IMR-90 (cell line): ENCODE results near the gene ALOX12. TPM values are rescaled to one million over a fixed set of nuclear protein-coding genes. Genes with fewer than 3 reads are reported as not detected.

Experiments
- ATAC-seq: fragments of 200-7000 bp; cut with Tn5 transposase; 2 replicates; pipeline ENCODE4 v1.9.1; 2020; ENCODE audit warnings: low read depth, mild to moderate bottlenecking, moderate library complexity
- BruUV-seq: library from RNA; stranded (reverse); fragments of 400-500 nt; replicated peaks from 2 replicates; lab custom pipeline; 2021; lab: Mats Ljungman, UMichigan
- CTCF ChIA-PET: fragments of 300-600 bp; formaldehyde crosslinking; extraction: SDS; loops from one replicate; lab custom pipeline; 2021; ENCODE audit warnings: antibody characterized with exemption; lab: Yijun Ruan, JAX
- POLR2A ChIA-PET: fragments of 300-600 bp; sonication (Branson Sonifier 250); formaldehyde crosslinking; loops from one replicate; lab custom pipeline; 2022; ENCODE audit warnings: antibody characterized with exemption; ENCODE audit not compliant: unreplicated experiment; lab: Charles Lee
- DNase-seq: peaks from one replicate; pipeline ENCODE4 v3.0.0; 2013
- H2AFZ ChIP-seq: replicated peaks from 2 replicates; pipeline ENCODE3; 2013; ENCODE audit warnings: low read length, mild to moderate bottlenecking; ENCODE audit not compliant: poor library complexity
- H2AK5ac ChIP-seq: 2 replicates; pipeline ENCODE4 v1.6.1; 2013; ENCODE audit warnings: low read depth, low read length, inconsistent platforms
- H2AK9ac ChIP-seq: replicated peaks from 2 replicates; pipeline ENCODE3; 2013; ENCODE audit warnings: mild to moderate bottlenecking, low read depth, low read length, moderate library complexity; ENCODE audit not compliant: poor library complexity
- H2BK120ac ChIP-seq: 2 replicates; pipeline ENCODE4 v1.6.1; 2013; ENCODE audit warnings: low read depth, low read length, inconsistent platforms
- H2BK15ac ChIP-seq: 3 replicates; pipeline ENCODE4 v1.6.1; 2013; ENCODE audit warnings: low read depth, low read length, inconsistent platforms
- H2BK20ac ChIP-seq: 2 replicates; pipeline ENCODE4 v1.6.1; 2013; ENCODE audit warnings: low read depth, mild to moderate bottlenecking, inconsistent platforms, low read length, moderate library complexity
- H2BK5ac ChIP-seq: 2 replicates; pipeline ENCODE4 v1.6.1; 2013; ENCODE audit warnings: mild to moderate bottlenecking, low read depth, low read length, inconsistent platforms; ENCODE audit not compliant: poor library complexity, severe bottlenecking
- H3K14ac ChIP-seq: replicated peaks from 2 replicates; pipeline ENCODE4 v1.6.1; 2013; ENCODE audit warnings: low read depth, low read length, inconsistent platforms
- H3K18ac ChIP-seq: 2 replicates; pipeline ENCODE4 v1.6.1; 2013; ENCODE audit warnings: low read depth, low read length, control low read depth
- H3K23ac ChIP-seq: 2 replicates; pipeline ENCODE4 v1.6.1; 2013; ENCODE audit warnings: low read depth, low read length, inconsistent platforms
- H3K27ac ChIP-seq: 2 replicates; pipeline ENCODE4 v1.5.1; 2013; ENCODE audit warnings: mild to moderate bottlenecking, control low read depth, low read length; ENCODE audit not compliant: insufficient read depth
- H3K27me3 ChIP-seq: 2 replicates; pipeline ENCODE4 v1.6.1; 2013; ENCODE audit warnings: low read length; ENCODE audit not compliant: control insufficient read depth, insufficient read depth
- H3K36me3 ChIP-seq: 2 replicates; pipeline ENCODE4 v1.6.1; 2013; ENCODE audit warnings: low read length, mixed read lengths; ENCODE audit not compliant: control insufficient read depth, insufficient read depth
- H3K4ac ChIP-seq: 2 replicates; pipeline ENCODE4 v1.6.1; 2013; ENCODE audit warnings: low read depth, low read length, inconsistent platforms
- H3K4me1 ChIP-seq: 2 replicates; pipeline ENCODE4 v1.6.1; 2013; ENCODE audit warnings: low read length, mixed read lengths; ENCODE audit not compliant: control insufficient read depth, insufficient read depth
- H3K4me2 ChIP-seq: 2 replicates; pipeline ENCODE4 v1.6.1; 2013; ENCODE audit warnings: low read depth, mild to moderate bottlenecking, control low read depth, low read length, moderate library complexity
- H3K4me3 ChIP-seq: 2 replicates; pipeline ENCODE4 v1.5.1; 2013; ENCODE audit warnings: low read depth, mild to moderate bottlenecking, control low read depth, low read length, moderate library complexity; ENCODE audit not compliant: insufficient read depth
- H3K56ac ChIP-seq: 2 replicates; pipeline ENCODE4 v1.6.1; 2013; ENCODE audit warnings: low read length, inconsistent platforms; ENCODE audit not compliant: insufficient read depth; ENCODE audit errors: extremely low read depth
- H3K79me1 ChIP-seq, 2 experiments: 2 replicates each; pipeline ENCODE4 v1.6.1; 2013; ENCODE audit warnings: low read length in 2 of 2, inconsistent platforms in 1 of 2, low read depth in 1 of 2
- H3K9ac ChIP-seq: 2 replicates; pipeline ENCODE4 v1.6.1; 2013; ENCODE audit warnings: low read depth, low read length, control low read depth
- H3K9me1 ChIP-seq: 2 replicates; pipeline ENCODE4 v1.6.1; 2013; ENCODE audit warnings: low read length, inconsistent platforms; ENCODE audit not compliant: insufficient read depth
- H3K9me3 ChIP-seq: 2 replicates; pipeline ENCODE4 v1.6.1; 2013; ENCODE audit warnings: low read length; ENCODE audit not compliant: control insufficient read depth, insufficient read depth
- H4K20me1 ChIP-seq: 2 replicates; pipeline ENCODE4 v1.6.1; 2013; ENCODE audit warnings: low read length, inconsistent platforms; ENCODE audit not compliant: insufficient read depth
- H4K5ac ChIP-seq: 2 replicates; pipeline ENCODE4 v1.6.1; 2013; ENCODE audit warnings: mild to moderate bottlenecking, low read depth, low read length, control low read depth
- H4K8ac ChIP-seq, 2 experiments: 2 replicates each; pipeline ENCODE4 v1.6.1; 2013; ENCODE audit warnings: low read depth in 2 of 2, low read length in 2 of 2, control low read depth in 1 of 2, inconsistent platforms in 1 of 2
- H4K91ac ChIP-seq: 2 replicates; pipeline ENCODE4 v1.6.1; 2013; ENCODE audit warnings: low read depth, low read length, inconsistent platforms; ENCODE audit not compliant: insufficient read depth
- CHD1 ChIP-seq: IDR thresholded peaks from 2 replicates; pipeline ENCODE4 v1.6.1; 2012; ENCODE audit warnings: low read depth, low read length, improper control_type of control experiment
- CTCF ChIP-seq: conservative IDR thresholded peaks from 2 replicates; pipeline ENCODE4 v1.5.1; 2012; ENCODE audit warnings: mild to moderate bottlenecking, low read depth, low read length, improper control_type of control experiment
- MAFK ChIP-seq: IDR thresholded peaks from 2 replicates; pipeline ENCODE4 v1.6.1; 2012; ENCODE audit warnings: low read depth, low read length, improper control_type of control experiment
- MXI1 ChIP-seq: IDR thresholded peaks from 2 replicates; pipeline ENCODE4 v1.6.1; 2012; ENCODE audit warnings: low read depth, mild to moderate bottlenecking, low read length, moderate library complexity, borderline replicate concordance
- RAD21 ChIP-seq: IDR thresholded peaks from 2 replicates; pipeline ENCODE4 v1.6.1; 2012; ENCODE audit warnings: low read length, improper control_type of control experiment
- SMC3 ChIP-seq: fragments of 150-350 bp; IDR thresholded peaks from 2 replicates; pipeline ENCODE4 v1.6.1; 2016; ENCODE audit warnings: low read depth, mild to moderate bottlenecking, antibody characterized with exemption, low read length, moderate library complexity
- WGBS, 2 experiments: methylation state at CpG; one replicate each; pipeline versions ENCODE4 v1.1.5 to v1.1.7; 2013; ENCODE audit warnings: missing lambda C conversion rate in 2 of 2; ENCODE audit not compliant: insufficient read length in 1 of 2; ENCODE audit errors: extremely low coverage in 2 of 2; 5-methylcytosine and 5-hydroxymethylcytosine counted together
- dilution Hi-C: fragments of 300-500 bp; cut with HindIII; formaldehyde crosslinking; loops from one replicate; pipeline ENCODE4 v1.14.3; 2018; ENCODE audit warnings: low sequenced_read_pairs; ENCODE audit not compliant: unreplicated experiment
- in situ Hi-C: fragments of 300-500 bp; cut with MboI; formaldehyde crosslinking; loops from 3 replicates; pipeline ENCODE4 v1.14.3; 2019; ENCODE audit warnings: low sequenced_read_pairs, inconsistent platforms, mixed read lengths
- intact Hi-C: fragments of 100-400 bp; cut with micrococcal nuclease; formaldehyde crosslinking; loops from 2 replicates; pipeline ENCODE4 v1.10.0; 2022
- polyA plus RNA-seq, 3 experiments: library from polyadenylated mRNA; depleted of rRNA; stranded (reverse); fragments of >200 nt; gene quantifications; 2 replicates each; pipeline ENCODE4 v1.2.3, GENCODE V29; 2012; ENCODE audit warnings: low replicate concordance in 1 of 3
- total RNA-seq: library from RNA; depleted of rRNA; stranded (reverse); fragments of >200 nt; gene quantifications from 2 replicates; pipeline ENCODE4 v1.2.3, GENCODE V29; 2012

ALOX12 gene
- total and polyA plus RNA-seq, 2 of the 4 experiments (the other 2 are of a cell fraction), result 0.03 TPM; not detected in 1

- TF ChIP-seq MAFK, result no peak
- peak; percentile 68 for TF ChIP-seq CTCF
- no peak for TF ChIP-seq CHD1
- peak; percentile 63 for TF ChIP-seq SMC3
- no peak for TF ChIP-seq MXI1
- peak; percentile 70 for TF ChIP-seq RAD21
- H3K9me3 ChIP-seq, result no peaks in the 10 kb centered on the region
- H3K9ac ChIP-seq, result peak overlapping the region; percentile 27; the same call in 1 of the 2 replicates
- H3K4ac ChIP-seq, result no peak overlapping the region
- H3K18ac ChIP-seq, result no peak overlapping the region
- H3K23ac ChIP-seq, result no peak overlapping the region
- POLR2A ChIA-PET, result no interaction called here
- ATAC-seq, result peak; percentile 89
- no peaks in the 10 kb centered on the region for H3K9me1 ChIP-seq
- H4K91ac ChIP-seq, result no peak overlapping the region
- CTCF ChIA-PET, result interaction anchor here (0.5 to 3.0 kb wide), 10 partner anchors 8 to 391 kb away, joined by 3 to 18 read pairs (median 4); partner anchors contain the start of gene ALOX12
- no CpG with 5 or more reads among the region's 2 CpGs for WGBS, 2 experiments
- H2BK5ac ChIP-seq, result no peak overlapping the region
- H3K14ac ChIP-seq, result no peak overlapping the region
- H2AK9ac ChIP-seq, result no peak overlapping the region
- H3K79me1 ChIP-seq, result peaks cover 10 to 56% of the 10 kb centered on the region in 2 experiments
- no peak overlapping the region for H2BK20ac ChIP-seq
- H2AFZ ChIP-seq, result no peak overlapping the region
- no peak overlapping the region for H2BK15ac ChIP-seq
- H3K27ac ChIP-seq, result no peak overlapping the region
- no peaks in the 10 kb centered on the region; the same call in 1 of the 2 replicates for H3K4me1 ChIP-seq
- no peak overlapping the region for H3K56ac ChIP-seq
- in situ Hi-C loops (loop anchor here (5.0 kb wide), 1 partner anchor 92 kb away; no protein-coding TSS in a partner anchor), intact Hi-C loops (loop anchor here (1.0 kb wide), 1 partner anchor 90 kb away; no protein-coding TSS in a partner anchor), dilution Hi-C loops (no loop called here)
- H2AK5ac ChIP-seq, result no peak overlapping the region
- H4K8ac ChIP-seq, result no peak overlapping the region
- DNase-seq, result peak; percentile 54
- H3K4me2 ChIP-seq, result no peak overlapping the region
- no peaks in the 10 kb centered on the region for H3K27me3 ChIP-seq
- BruUV-seq, result no TSS peak
- no peak overlapping the region for H3K4me3 ChIP-seq
- peaks cover 25% of the 10 kb centered on the region for H4K20me1 ChIP-seq
- H3K36me3 ChIP-seq, result peaks cover 24% of the 10 kb centered on the region
- H4K5ac ChIP-seq, result no peak overlapping the region
- no peak overlapping the region for H2BK120ac ChIP-seq
These were observed 8.8 kb downstream of the ALOX12 start for GRCh38 chr17:7004398-7005253.
